KMS-11 (cell line): ENCODE results near the gene SRA1.

ENCODE experiments used
- H2AFZ ChIP-seq: fragments of 200-600 bp; sonication (generic); 2 replicates; pipeline ENCODE4 v1.6.1; 2016; ENCODE audit warnings: antibody characterized with exemption, mixed run types, low read depth
- H3K27ac ChIP-seq: fragments of 200-600 bp; sonication (generic); 2 replicates; pipeline ENCODE4 v1.6.1; 2016; ENCODE audit warnings: mild to moderate bottlenecking, mixed run types
- H3K27me3 ChIP-seq: fragments of 200-600 bp; sonication (generic); 2 replicates; pipeline ENCODE4 v1.6.1; 2017; ENCODE audit warnings: mild to moderate bottlenecking, low read depth, mixed run types, moderate library complexity; ENCODE audit not compliant: insufficient read depth
- H3K36me3 ChIP-seq: fragments of 200-600 bp; sonication (generic); 2 replicates; pipeline ENCODE4 v1.6.1; 2017; ENCODE audit warnings: mild to moderate bottlenecking, mixed run types; ENCODE audit not compliant: insufficient read depth
- H3K4me1 ChIP-seq: fragments of 200-600 bp; sonication (generic); 2 replicates; pipeline ENCODE4 v1.6.1; 2016; ENCODE audit warnings: mild to moderate bottlenecking, low read depth, mixed run types; ENCODE audit not compliant: poor library complexity, severe bottlenecking
- H3K4me2 ChIP-seq: fragments of 200-600 bp; sonication (generic); 2 replicates; pipeline ENCODE4 v1.7.0; 2016; ENCODE audit warnings: mild to moderate bottlenecking, mixed run types
- H3K4me3 ChIP-seq: fragments of 200-600 bp; sonication (generic); IDR thresholded peaks from 2 replicates; pipeline ENCODE4 v1.6.1; 2017; ENCODE audit warnings: low read depth, low read length, mixed read lengths; ENCODE audit not compliant: insufficient read depth
- H3K79me2 ChIP-seq: fragments of 200-600 bp; sonication (generic); 2 replicates; pipeline ENCODE4 v1.6.1; 2016; ENCODE audit warnings: low read depth, mixed run types; ENCODE audit not compliant: insufficient read depth
- H3K9ac ChIP-seq: fragments of 200-600 bp; sonication (generic); 2 replicates; pipeline ENCODE4 v1.6.1; 2016; ENCODE audit warnings: mild to moderate bottlenecking, mixed run types
- H4K20me1 ChIP-seq: fragments of 200-600 bp; sonication (generic); 2 replicates; pipeline ENCODE4 v1.6.1; 2016; ENCODE audit warnings: mild to moderate bottlenecking, mixed run types; ENCODE audit not compliant: insufficient read depth
- TF ChIP-seq, protein P1 (sequence below): fragments of 200-600 bp; sonication (generic); conservative IDR thresholded peaks from 2 replicates; pipeline ENCODE4 v1.6.1; 2017; ENCODE audit warnings: low read depth, mild to moderate bottlenecking, antibody characterized with exemption, low read length, moderate library complexity, mixed read lengths

Gene SRA1

DNA sequence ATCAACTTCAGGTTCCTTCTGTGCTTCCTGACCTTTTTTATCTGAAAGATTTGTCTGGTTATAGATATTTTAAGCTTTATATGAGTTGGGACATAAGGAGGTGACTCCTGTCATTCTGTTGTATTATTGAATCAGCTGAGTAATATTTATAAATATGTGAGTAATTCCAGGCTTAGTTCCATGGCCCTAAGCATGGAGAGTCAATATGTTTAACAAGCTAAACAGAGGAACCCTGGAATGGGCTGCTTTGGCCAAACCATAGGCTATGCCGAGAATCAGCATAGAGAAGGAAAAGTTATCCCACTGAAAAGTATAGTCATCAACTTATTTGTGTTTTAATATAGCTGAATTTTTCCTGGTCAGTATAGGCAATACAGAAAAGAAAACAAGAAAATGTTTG, 17.0 kb downstream of the SRA1 start:
- Histone ChIP-seq H3K4me2 (no peak overlapping the region), H3K27ac (no peak overlapping the region), H3K9ac (no peak overlapping the region), H3K4me1 (no peaks in the 10 kb centered on the region), H3K79me2 (0 out of 2 replicates have a peak, but pooled peaks cover 3% of the 10 kb centered on the region), H3K27me3 (no peaks in the 10 kb centered on the region), H4K20me1 (no peaks in the 10 kb centered on the region), H2AFZ (no peak overlapping the region), H3K4me3 (no peak overlapping the region), H3K36me3 (no peaks in the 10 kb centered on the region; the same call in 1 of the 2 replicates)
- TF ChIP-seq, protein P1, sequence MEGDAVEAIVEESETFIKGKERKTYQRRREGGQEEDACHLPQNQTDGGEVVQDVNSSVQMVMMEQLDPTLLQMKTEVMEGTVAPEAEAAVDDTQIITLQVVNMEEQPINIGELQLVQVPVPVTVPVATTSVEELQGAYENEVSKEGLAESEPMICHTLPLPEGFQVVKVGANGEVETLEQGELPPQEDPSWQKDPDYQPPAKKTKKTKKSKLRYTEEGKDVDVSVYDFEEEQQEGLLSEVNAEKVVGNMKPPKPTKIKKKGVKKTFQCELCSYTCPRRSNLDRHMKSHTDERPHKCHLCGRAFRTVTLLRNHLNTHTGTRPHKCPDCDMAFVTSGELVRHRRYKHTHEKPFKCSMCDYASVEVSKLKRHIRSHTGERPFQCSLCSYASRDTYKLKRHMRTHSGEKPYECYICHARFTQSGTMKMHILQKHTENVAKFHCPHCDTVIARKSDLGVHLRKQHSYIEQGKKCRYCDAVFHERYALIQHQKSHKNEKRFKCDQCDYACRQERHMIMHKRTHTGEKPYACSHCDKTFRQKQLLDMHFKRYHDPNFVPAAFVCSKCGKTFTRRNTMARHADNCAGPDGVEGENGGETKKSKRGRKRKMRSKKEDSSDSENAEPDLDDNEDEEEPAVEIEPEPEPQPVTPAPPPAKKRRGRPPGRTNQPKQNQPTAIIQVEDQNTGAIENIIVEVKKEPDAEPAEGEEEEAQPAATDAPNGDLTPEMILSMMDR = no peak

DNA sequence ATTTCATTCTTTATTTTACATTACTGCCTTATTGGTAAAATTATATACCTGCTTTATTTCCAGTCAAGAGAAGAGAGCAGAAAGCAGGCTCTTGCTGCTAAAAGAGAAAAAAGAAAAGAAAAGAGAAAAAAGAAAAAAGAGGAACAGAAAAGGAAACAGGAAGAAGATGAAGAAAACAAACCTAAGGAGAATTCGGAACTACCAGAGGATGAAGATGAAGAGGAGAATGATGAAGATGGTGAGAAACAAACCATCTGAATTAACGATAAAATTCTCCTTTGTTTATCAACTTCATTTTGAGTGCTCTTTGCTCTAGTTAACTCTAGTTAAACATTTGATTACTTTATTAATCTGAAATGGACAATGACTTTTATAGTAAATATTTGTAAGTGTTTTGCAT, 33.3 kb downstream of the SRA1 start:
- Histone ChIP-seq H3K4me1 (no peaks in the 10 kb centered on the region), H3K27ac (no peak overlapping the region), H3K36me3 (0 out of 2 replicates have a peak, but pooled peaks cover 4% of the 10 kb centered on the region), H3K27me3 (no peaks in the 10 kb centered on the region), H4K20me1 (no peaks in the 10 kb centered on the region), H2AFZ (no peak overlapping the region), H3K9ac (no peak overlapping the region), H3K4me3 (no peak overlapping the region), H3K79me2 (no peaks in the 10 kb centered on the region), H3K4me2 (no peak overlapping the region)
- TF ChIP-seq, protein P1 = no peak

DNA sequence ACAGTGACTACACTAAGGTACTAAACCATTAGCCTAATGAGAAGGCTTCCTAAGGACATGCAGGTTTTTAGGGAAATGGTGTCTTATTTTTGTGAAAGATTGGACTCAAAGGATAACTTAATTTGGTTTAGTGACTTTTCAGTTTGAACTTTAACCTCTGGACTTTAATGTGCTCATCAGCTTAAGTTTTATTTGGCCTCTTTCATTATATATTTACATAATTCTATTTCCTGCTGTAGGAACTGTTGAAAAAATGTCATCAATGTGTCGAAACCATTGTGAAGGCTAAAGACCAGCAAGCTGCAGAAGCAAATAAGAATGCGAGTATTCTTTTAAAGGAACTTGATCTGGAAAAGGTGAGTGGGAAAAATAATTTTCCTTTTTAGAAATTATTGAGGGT, 44.1 kb downstream of the SRA1 start:
- TF ChIP-seq, protein P1 = no peak
- Histone ChIP-seq H4K20me1 (no peaks in the 10 kb centered on the region), H3K79me2 (no peaks in the 10 kb centered on the region), H3K4me1 (no peaks in the 10 kb centered on the region), H2AFZ (no peak overlapping the region), H3K27me3 (no peaks in the 10 kb centered on the region), H3K4me3 (no peak overlapping the region), H3K27ac (no peak overlapping the region), H3K4me2 (no peak overlapping the region), H3K9ac (no peak overlapping the region), H3K36me3 (peaks cover 15% of the 10 kb centered on the region; the same call in 1 of the 2 replicates)

DNA sequence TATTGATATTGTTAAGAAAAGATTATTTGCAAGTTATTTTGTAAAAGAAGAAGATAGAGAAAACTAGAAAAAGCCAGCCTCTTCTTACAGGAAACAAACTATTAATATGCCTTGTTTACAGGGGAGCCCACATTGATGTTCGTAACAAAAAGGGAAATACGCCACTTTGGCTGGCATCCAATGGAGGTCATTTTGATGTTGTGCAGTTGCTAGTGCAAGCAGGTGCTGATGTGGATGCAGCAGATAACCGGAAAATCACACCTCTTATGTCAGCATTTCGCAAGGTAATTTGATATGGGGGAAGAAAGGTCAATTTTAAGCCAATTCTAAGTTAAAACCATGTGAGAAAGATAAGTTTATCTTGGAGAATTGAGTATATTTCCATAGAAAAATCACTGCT, 47.4 kb downstream of the SRA1 start:
- H3K4me2 ChIP-seq = no peak overlapping the region
- H3K4me3 ChIP-seq = no peak overlapping the region
- H3K4me1 ChIP-seq = no peaks in the 10 kb centered on the region
- H3K27ac ChIP-seq = no peak overlapping the region
- H4K20me1 ChIP-seq = no peaks in the 10 kb centered on the region
- no peak overlapping the region for H2AFZ ChIP-seq
- no peak overlapping the region for H3K9ac ChIP-seq
- H3K36me3 ChIP-seq = peaks cover 16% of the 10 kb centered on the region; the same call in 1 of the 2 replicates
- H3K27me3 ChIP-seq = no peaks in the 10 kb centered on the region
- H3K79me2 ChIP-seq = no peaks in the 10 kb centered on the region
- TF ChIP-seq, protein P1 = no peak
